ENCODE results near the gene MTERF4. TPM values are rescaled to one million over a fixed set of nuclear protein-coding genes. Genes with fewer than 3 reads are reported as not detected.

The MTERF4 gene
- total RNA-seq, 4 donors from 2014 or later: 26.9 to 39.1 (median 34.5) TPM

DNA sequence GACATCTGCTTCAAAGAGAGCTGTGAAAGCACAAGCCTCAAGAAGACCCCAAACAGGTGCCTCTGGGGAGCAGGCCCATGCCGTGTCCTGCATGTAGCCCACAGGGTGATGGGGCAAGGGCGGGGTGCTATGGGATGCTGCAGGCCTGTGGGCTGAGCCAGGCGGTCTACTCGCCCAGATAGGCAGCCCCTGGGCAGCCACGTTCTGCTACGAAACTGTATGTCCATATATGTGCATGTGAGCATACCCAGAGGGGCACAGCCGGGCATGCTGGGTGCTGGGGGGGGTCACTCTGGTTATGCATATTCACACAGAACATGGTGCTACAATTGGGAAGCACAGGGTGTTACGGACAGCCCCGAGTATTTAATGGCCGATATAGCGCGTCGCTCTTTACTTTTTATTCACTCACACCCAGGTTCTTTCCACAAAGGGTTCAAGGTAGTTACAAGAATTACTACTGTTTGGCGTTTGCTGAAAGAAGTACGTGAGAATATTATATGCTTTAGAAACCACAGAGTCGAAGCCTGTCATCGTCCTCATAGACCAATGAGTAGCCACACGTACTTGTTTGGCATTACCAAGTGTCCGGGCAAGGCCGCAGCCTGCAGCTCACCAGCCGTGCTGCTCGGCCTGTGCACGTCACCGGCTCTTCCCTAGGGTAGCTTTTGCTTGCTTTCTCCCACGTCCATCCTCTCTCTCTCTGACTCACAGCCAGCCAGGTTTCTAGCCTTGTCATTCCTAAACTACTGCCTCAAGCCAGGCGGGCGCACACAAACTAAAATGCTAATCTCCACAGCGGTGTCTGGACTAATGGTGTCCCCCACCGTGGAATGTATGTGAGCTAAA, 14.4 kb downstream of the MTERF4 start:
- no peak for DNase-seq (ENCODE audit: low spot score)
- TF ChIP-seq, protein P1, sequence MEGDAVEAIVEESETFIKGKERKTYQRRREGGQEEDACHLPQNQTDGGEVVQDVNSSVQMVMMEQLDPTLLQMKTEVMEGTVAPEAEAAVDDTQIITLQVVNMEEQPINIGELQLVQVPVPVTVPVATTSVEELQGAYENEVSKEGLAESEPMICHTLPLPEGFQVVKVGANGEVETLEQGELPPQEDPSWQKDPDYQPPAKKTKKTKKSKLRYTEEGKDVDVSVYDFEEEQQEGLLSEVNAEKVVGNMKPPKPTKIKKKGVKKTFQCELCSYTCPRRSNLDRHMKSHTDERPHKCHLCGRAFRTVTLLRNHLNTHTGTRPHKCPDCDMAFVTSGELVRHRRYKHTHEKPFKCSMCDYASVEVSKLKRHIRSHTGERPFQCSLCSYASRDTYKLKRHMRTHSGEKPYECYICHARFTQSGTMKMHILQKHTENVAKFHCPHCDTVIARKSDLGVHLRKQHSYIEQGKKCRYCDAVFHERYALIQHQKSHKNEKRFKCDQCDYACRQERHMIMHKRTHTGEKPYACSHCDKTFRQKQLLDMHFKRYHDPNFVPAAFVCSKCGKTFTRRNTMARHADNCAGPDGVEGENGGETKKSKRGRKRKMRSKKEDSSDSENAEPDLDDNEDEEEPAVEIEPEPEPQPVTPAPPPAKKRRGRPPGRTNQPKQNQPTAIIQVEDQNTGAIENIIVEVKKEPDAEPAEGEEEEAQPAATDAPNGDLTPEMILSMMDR (IDR thresholded peaks at IDR 0.05): no peak
- ATAC-seq (ENCODE audit: low FRiP score): no peak

GRCh38 chr2:241084856-241085444, 17.1 kb downstream of the MTERF4 start:
- TF ChIP-seq, protein P1 (IDR thresholded peaks at IDR 0.05): no peak
- ATAC-seq (ENCODE audit: low FRiP score): no peak
- no peak for DNase-seq (ENCODE audit: low spot score)

DNA sequence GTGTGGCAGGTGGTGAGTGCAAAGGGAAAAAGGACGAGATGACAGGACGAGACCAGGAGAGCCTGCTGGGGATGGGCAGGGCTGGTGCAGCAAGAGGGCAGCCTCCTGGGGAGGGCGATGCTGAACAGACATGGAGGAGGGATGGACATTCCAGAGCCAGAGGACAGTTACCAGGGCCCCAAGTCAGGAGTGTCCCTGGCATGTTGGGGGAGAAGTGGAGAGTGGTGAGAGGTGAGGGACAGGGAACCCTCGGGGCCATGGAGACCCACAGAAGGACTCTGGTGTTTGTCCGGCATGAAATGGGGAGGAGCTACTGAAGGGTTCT, 19.0 kb downstream of the MTERF4 start:
- DNase-seq (ENCODE audit: low spot score) (no peak), ATAC-seq (ENCODE audit: low FRiP score) (no peak)
- TF ChIP-seq, protein P1 (IDR thresholded peaks at IDR 0.05): no peak

GRCh38 chr2:241082341-241083090, 19.6 kb downstream of the MTERF4 start:
- TF ChIP-seq, protein P1 (IDR thresholded peaks at IDR 0.05): no peak
- ATAC-seq (ENCODE audit: low FRiP score) (no peak), DNase-seq (ENCODE audit: low spot score) (no peak)

DNA sequence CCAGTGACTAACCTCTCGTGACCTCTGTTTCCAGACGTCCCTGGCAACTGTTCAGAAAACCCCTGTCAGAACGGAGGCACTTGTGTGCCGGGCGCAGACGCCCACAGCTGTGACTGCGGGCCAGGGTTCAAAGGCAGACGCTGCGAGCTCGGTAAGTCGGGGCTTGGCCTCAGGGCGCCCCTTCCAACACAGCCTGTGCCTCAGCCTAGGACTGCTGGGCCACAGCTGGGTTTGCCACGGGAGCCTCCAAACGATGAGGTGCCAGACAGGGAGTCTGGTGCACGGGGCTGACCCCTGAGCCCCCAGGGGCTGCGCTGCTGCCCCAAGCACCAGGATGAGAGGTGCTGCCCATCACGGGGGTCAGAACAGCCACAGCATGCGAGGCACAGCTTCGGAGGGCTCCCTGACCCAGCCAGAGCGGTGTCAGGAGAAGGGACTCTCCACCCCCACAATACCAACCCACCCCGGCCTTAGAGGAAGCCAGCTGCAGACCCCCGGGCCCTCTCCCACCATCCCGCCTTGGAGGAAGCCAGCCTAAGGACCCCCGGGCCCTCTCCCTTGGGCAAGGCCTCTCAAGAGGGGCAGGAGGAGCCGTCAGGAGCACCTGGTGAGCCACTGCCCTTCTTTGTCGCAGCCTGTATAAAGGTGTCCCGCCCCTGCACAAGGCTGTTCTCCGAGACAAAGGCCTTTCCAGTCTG, 20.3 kb downstream of the MTERF4 start:
- no peak for DNase-seq (ENCODE audit: low spot score)
- TF ChIP-seq, protein P1 (IDR thresholded peaks at IDR 0.05): no peak
- no peak for ATAC-seq (ENCODE audit: low FRiP score)

DNA sequence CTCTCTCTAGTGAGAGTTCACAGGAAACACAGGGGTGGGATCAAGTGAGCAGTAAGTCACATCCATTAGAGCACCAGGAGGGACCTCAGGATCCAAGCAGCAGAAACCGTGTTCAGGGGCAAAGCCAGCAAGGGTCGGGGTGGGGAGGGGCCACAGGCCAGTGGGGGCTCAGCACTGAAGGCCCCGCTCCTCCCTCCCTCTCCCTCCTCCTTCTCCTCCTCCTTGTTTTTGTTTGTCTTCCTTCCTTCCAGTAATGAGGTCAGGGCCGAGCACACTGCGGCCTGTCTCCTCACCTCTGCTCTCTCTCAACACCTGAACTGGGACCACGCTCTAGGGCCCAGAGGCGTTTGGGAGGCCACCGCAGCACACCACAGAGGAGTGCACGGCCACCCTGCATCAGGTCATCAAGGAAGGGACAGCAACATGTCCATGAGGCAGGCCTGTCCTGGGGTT, 20.9 kb downstream of the MTERF4 start:
- DNase-seq (ENCODE audit: low spot score): no peak
- TF ChIP-seq, protein P1 (IDR thresholded peaks at IDR 0.05): no peak
- no peak for ATAC-seq (ENCODE audit: low FRiP score)

All from omental fat pad (tissue), 4 donors.